PC-3 (cell line): ENCODE results near the gene EPG5. TPM values are rescaled to one million over a fixed set of nuclear protein-coding genes. Genes with fewer than 3 reads are reported as not detected.

Source experiments
- ATAC-seq: fragments of 200-7000 bp; cut with Tn5 transposase; 2 replicates; pipeline ENCODE4 v1.9.1; 2020; ENCODE audit warnings: mild to moderate bottlenecking, moderate library complexity
- BruUV-seq: library from RNA; stranded (reverse); fragments of 400-500 nt; replicated peaks from 2 replicates; lab custom pipeline; 2021; lab: Mats Ljungman, UMichigan
- CTCF ChIA-PET: fragments of 300-600 bp; sonication (Branson Sonifier 250); formaldehyde crosslinking; loops from one replicate; lab custom pipeline; 2022; ENCODE audit warnings: antibody characterized with exemption; lab: Charles Lee
- POLR2A ChIA-PET: fragments of 300-600 bp; sonication (Branson Sonifier 250); formaldehyde crosslinking; loops from one replicate; lab custom pipeline; 2022; ENCODE audit warnings: antibody characterized with exemption; ENCODE audit not compliant: unreplicated experiment; lab: Charles Lee
- DNase-seq: peaks from one replicate; pipeline ENCODE4 v3.0.0-alpha.2; 2015
- H2AFZ ChIP-seq: fragments of 300-600 bp; sonication (generic); 2 replicates; pipeline ENCODE4 v1.6.0; 2016; ENCODE audit warnings: antibody characterized with exemption, low read length
- H3F3A ChIP-seq: fragments of 300-600 bp; sonication (generic); one replicate; pipeline ENCODE4 v1.6.0; 2017; ENCODE audit warnings: antibody characterized with exemption, low read length, control low read depth, mild to moderate bottlenecking; ENCODE audit not compliant: unreplicated experiment
- H3K27ac ChIP-seq: fragments of 300-600 bp; sonication (generic); 2 replicates; pipeline ENCODE4 v1.5.1; 2016; ENCODE audit warnings: mild to moderate bottlenecking, low read length
- H3K27me3 ChIP-seq: fragments of 300-600 bp; sonication (generic); 2 replicates; pipeline ENCODE4 v1.6.1; 2016; ENCODE audit warnings: low read length, mixed read lengths
- H3K36me3 ChIP-seq: fragments of 300-600 bp; sonication (generic); 2 replicates; pipeline ENCODE4 v1.6.1; 2016; ENCODE audit warnings: low read depth, mixed run types, low read length, mixed read lengths
- H3K4me1 ChIP-seq: fragments of 300-600 bp; sonication (generic); 2 replicates; pipeline ENCODE4 v1.5.1; 2016; ENCODE audit warnings: low read length; ENCODE audit not compliant: insufficient read depth
- H3K4me2 ChIP-seq: fragments of 300-600 bp; sonication (generic); 2 replicates; pipeline ENCODE4 v1.6.0; 2016; ENCODE audit warnings: low read length
- H3K4me3 ChIP-seq: fragments of 300-600 bp; sonication (generic); 2 replicates; pipeline ENCODE4 v1.5.1; 2016; ENCODE audit warnings: mild to moderate bottlenecking, low read length, mixed read lengths
- H3K79me2 ChIP-seq: fragments of 300-600 bp; sonication (generic); 2 replicates; pipeline ENCODE4 v1.6.1; 2017; ENCODE audit warnings: low read length, mixed read lengths
- H3K9ac ChIP-seq: fragments of 300-600 bp; sonication (generic); 2 replicates; pipeline ENCODE4 v1.6.0; 2016; ENCODE audit warnings: mild to moderate bottlenecking, low read length
- H3K9me2 ChIP-seq: fragments of 300-600 bp; sonication (generic); replicated peaks from 2 replicates; pipeline ENCODE4 v1.6.1; 2016; ENCODE audit warnings: mixed run types, low read length, mixed read lengths
- H3K9me3 ChIP-seq: fragments of 300-600 bp; sonication (generic); 2 replicates; pipeline ENCODE4 v1.6.1; 2016; ENCODE audit warnings: low read length, mixed read lengths
- H4K20me1 ChIP-seq: fragments of 300-600 bp; sonication (generic); 2 replicates; pipeline ENCODE4 v1.6.1; 2016; ENCODE audit warnings: low read length, mixed read lengths
- CTCF ChIP-seq: fragments of 300-600 bp; sonication (generic); conservative IDR thresholded peaks from 2 replicates; pipeline ENCODE4 v1.5.1; 2017; ENCODE audit warnings: antibody characterized with exemption, low read depth, mild to moderate bottlenecking, low read length
- EZH2 ChIP-seq: fragments of 300-600 bp; sonication (generic); IDR thresholded peaks from one replicate; pipeline ENCODE4 v1.6.1; 2017; ENCODE audit warnings: antibody characterized with exemption, mild to moderate bottlenecking, low read length; ENCODE audit not compliant: unreplicated experiment
- EZH2phosphoT487 ChIP-seq: fragments of 300-600 bp; sonication (generic); IDR thresholded peaks from 2 replicates; pipeline ENCODE4 v1.6.1; 2018; ENCODE audit warnings: mild to moderate bottlenecking, antibody characterized with exemption, low read length, borderline replicate concordance
- intact Hi-C: fragments of 100-400 bp; cut with micrococcal nuclease; formaldehyde crosslinking; loops from 2 replicates; pipeline ENCODE4 v1.9.0; 2023
- total RNA-seq: library from RNA; depleted of rRNA; stranded (reverse); fragments of >200 nt; gene quantifications from 2 replicates; pipeline ENCODE4 v1.2.3, GENCODE V29; 2014

EPG5 gene
- total RNA-seq, 1 experiment from 2014 or later = 7.1 TPM

- no peaks in the 10 kb centered on the region for H3F3A ChIP-seq
- no peaks in the 10 kb centered on the region for H3K9me3 ChIP-seq
- H3K36me3 ChIP-seq = no peaks in the 10 kb centered on the region
- H3K27me3 ChIP-seq = no peaks in the 10 kb centered on the region
- no peak overlapping the region for H3K4me2 ChIP-seq
- H3K79me2 ChIP-seq = no peaks in the 10 kb centered on the region
- ChIA-PET POLR2A (interaction anchor here (0.6 kb wide), 2 partner anchors 30 to 150 kb away, joined by 3 to 4 read pairs; no protein-coding TSS in a partner anchor), CTCF (no interaction called here)
- no peak overlapping the region for H3K27ac ChIP-seq
- intact Hi-C loops = no loop called here
- DNase-seq (no peak), ATAC-seq (no peak)
- no TSS peak for BruUV-seq
- no peak overlapping the region for H2AFZ ChIP-seq
- H3K9me2 ChIP-seq = no peaks in the 10 kb centered on the region
- no peaks in the 10 kb centered on the region for H4K20me1 ChIP-seq
- H3K4me1 ChIP-seq = no peaks in the 10 kb centered on the region
- no peak overlapping the region for H3K4me3 ChIP-seq
- no peak overlapping the region for H3K9ac ChIP-seq
- no peak for TF ChIP-seq CTCF
- no peak for TF ChIP-seq EZH2
- no peak for TF ChIP-seq EZH2phosphoT487
Measured at GRCh38 chr18:46008531-46008930, 41.4 kb upstream of the EPG5 start.

- Histone ChIP-seq H3K9ac (no peak overlapping the region), H3K27me3 (no peaks in the 10 kb centered on the region), H3K36me3 (no peaks in the 10 kb centered on the region), H2AFZ (no peak overlapping the region), H3K9me3 (no peaks in the 10 kb centered on the region), H3K27ac (no peak overlapping the region), H3K4me2 (no peak overlapping the region), H4K20me1 (no peaks in the 10 kb centered on the region), H3F3A (no peaks in the 10 kb centered on the region), H3K4me1 (no peaks in the 10 kb centered on the region), H3K9me2 (no peaks in the 10 kb centered on the region), H3K4me3 (no peak overlapping the region), H3K79me2 (no peaks in the 10 kb centered on the region)
- DNase-seq (no peak), ATAC-seq (no peak)
- intact Hi-C loops = no loop called here
- ChIA-PET POLR2A (no interaction called here), CTCF (no interaction called here)
- BruUV-seq = no TSS peak
- no peak for TF ChIP-seq CTCF
- no peak for TF ChIP-seq EZH2
- TF ChIP-seq EZH2phosphoT487 = no peak
Measured at GRCh38 chr18:46007165-46007564, 40.0 kb upstream of the EPG5 start.

GRCh38 chr18:46002934-46003333 is 35.8 kb upstream of the EPG5 start:
- Histone ChIP-seq H3K4me3 (no peak overlapping the region), H3K4me2 (no peak overlapping the region), H3K27me3 (no peaks in the 10 kb centered on the region), H4K20me1 (no peaks in the 10 kb centered on the region), H3K9ac (no peak overlapping the region), H3K9me3 (no peaks in the 10 kb centered on the region), H3K36me3 (no peaks in the 10 kb centered on the region), H3K9me2 (no peaks in the 10 kb centered on the region), H3K4me1 (no peaks in the 10 kb centered on the region), H3F3A (no peaks in the 10 kb centered on the region), H2AFZ (no peak overlapping the region), H3K27ac (no peak overlapping the region), H3K79me2 (no peaks in the 10 kb centered on the region)
- ChIA-PET POLR2A (no interaction called here), CTCF (no interaction called here)
- intact Hi-C loops = no loop called here
- TF ChIP-seq EZH2 (no peak), CTCF (no peak), EZH2phosphoT487 (no peak)
- no peak for ATAC-seq
- DNase-seq = no peak
- BruUV-seq = no TSS peak
